Stimulated activated CD4-positive, alpha-beta T cell treated with anti-CD3 and anti-CD28 coated beads, TNF-alpha, amount 100 ng/mL, for 48 hours (primary cell): ENCODE results near the gene WDR27.
A peak's percentile ranks its signal among the peaks of the same experiment; 100 is the strongest.
"Not testable (repeated sequence)": the region's sequence is repeated elsewhere in the genome, so short reads cannot be mapped to it uniquely, and the experiment has no call there.

Experiments
- DNase-seq, 3 donors: peaks; one replicate each; pipeline ENCODE4 v3.0.0-alpha.2; 2020; ENCODE audit warnings: low read depth in 3 of 3

Gene WDR27

DNA sequence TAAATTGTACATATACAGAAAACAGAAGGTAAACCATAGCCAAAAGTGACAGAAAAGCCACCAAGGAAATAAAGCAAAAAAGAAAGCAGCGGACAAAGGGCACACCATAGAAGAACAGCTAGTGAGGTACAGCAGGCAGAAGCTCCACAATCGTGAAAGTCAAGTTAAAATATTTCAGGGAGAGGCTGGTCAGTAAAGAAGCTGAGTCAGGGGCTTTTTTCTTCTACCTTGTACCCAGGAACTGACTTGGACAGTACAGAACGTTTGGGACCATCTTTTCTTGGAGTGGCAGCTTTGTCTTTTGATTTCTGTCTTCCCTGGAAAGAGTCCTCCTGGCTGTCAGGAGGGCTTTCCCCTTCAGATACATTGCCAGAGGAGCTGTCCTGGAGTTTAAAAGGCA is 8.2 kb upstream of the WDR27 start:
- DNase-seq: no peak

DNA sequence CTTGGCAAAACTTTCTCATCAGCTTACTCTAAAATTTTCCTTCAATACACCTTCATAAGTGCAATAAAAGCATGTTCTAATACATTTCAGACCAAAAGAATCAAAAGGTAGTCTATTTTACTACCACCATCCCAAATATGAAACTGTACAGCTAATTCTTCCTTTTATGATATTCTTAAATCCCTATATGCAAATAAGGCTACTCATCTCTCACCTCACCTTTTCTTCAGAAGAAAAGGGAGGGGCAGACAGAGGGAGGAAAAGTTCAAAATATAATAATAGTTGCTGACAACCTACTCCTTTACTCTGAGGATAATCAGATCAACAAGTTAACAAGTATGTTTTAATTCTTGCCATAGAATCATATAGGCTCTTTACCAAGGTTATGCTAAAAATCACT is 7.5 kb upstream of the WDR27 start:
- no peak for DNase-seq

DNA sequence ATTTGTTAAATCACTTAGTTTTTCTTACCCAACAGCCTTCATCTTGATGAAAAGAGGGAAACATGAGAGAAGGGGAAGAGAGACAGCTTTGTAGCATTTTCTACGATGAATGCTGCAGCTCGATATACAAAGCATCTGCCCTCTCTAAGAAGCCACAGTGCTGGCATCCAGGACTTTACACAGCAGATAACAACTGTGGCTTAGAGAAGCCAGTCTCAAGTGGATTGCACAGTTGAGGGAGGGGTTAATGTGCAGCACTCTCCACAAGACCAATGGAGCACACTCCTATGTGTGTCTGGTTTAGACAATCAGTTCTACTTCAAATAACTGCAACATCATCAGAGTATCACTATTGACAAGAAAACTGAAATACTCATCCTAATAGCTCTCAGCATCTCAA is 5.9 kb upstream of the WDR27 start:
- DNase-seq: no peak

DNA sequence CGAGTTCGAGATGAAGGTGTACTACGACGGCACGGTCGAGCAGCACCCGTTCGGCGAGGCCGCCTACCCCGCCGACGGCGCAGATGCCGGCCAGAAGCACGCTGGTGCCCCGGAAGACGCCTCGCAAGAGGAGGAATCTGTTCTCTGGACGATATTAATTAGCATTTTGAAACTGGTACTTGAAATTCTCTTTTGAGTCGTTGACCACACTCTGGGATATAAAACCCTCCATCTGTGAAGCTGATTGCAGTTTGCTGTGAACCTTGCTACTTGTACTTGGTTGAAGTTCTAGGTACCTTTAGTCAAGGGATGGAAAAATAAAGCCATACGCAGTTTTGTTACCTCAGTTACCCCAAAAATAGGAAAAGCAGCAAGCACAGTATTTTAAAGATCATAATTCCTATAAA is 1.0 kb upstream of the WDR27 start:
- DNase-seq: no peak

DNA sequence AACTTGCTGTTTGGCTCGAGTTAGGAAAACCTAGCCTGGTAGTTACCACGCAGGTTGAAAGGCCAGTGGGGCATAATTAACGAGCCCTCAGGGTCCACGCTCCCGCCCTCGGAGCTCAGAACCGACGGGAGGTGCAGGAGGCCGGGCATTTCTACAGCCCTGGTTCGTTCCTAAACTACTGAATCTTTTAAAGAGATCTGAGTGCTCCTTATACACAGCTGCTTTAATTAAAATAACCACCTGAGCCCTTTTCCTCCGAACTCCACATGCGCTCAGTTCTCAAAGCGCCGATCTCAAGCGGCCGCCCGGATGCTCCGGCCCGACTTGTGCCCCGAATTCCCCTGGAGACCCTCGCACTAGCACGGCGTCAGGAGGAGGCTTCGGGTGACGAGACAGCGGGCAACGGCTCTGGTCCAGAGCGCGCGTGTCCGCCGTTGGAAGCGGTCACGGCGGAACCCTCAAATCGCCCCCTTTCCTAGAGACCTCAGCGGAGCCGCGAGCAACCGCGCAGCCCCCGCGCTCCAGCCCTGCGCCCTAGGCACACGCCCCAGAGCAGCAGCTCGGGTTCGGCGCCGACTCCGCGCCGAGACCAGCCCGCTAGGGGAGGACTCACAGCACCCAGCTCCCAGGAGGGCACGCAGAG is 397 bp downstream of the WDR27 start:
- peak in 1 of 3 donors; percentile 6 for DNase-seq

DNA sequence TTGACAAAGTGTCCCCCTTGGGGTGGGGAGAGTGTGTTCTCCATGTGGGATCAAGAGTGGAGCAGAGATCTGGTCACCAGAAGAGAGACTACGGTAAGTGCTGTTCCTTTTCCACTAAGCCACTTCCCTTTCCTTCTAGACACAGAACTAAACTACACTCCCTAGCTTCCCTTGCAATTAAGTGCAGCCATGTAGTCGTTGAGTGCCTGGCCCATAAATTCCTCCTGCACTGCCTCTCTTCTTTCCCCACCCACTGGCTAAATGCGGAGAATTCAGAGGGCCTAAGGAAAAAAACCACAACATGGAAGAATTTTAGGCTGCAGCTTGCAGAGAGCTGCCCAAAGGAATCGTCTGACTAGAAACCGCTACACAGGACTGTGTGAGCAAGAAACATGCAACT is 1.5 kb downstream of the WDR27 start:
- DNase-seq: no peak

DNA sequence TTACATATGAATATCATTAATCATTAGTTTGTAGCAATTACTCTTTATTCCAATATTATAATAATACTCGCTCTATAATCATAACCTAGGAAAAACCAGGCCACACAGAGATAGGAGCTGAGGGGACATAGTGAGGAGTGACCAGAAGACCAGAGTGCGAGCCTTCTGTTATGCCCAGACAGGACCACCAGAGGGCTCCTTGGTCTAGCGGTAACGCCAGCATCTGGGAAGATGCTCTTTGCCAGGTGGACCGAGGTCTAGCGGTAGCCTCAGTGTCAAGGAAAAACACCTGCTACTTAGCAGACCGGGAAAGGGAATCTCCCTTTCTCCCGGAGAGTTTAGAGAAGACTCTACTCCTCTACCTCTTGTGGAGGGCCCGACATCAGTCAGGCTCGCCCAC is 4.7 kb downstream of the WDR27 start:
- not testable (repeated sequence) for DNase-seq

DNA sequence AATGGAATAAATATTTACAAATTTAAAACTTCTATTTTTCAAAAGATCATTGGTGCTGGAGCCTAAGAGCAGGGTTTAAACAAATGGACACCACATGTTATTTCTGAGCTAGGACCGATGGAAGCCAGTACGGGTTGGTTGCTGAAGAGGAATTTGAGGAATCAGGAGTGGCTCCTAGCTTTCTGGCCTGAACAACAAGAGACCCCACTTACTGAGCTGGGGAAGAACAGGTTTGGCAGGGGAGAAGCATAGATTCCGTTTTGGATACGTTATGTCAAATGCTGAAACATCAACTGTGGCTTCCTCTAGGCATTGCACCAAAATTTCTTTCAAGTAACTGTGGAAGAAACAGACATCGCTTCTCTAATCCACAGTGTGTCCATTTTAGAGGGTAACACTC is 6.7 kb downstream of the WDR27 start:
- DNase-seq: no peak

DNA sequence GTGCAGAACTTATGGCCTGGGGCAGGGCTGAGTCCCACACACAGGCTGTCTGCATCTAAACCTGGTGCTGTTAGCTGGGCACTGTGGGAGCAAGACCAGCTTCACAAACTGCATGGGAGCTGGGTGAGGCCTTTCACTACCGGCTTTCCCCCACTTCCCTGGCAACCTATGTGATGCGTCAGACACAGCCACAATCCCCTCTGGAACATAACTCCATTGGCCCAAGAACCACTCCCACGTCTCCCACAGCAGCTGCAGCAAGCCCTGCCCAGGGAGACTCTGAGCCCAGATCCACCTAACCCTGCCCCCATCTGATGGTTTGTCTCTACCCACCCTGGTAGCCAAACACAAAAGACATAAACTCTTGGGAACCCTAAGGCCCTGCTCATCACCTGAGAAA is 9.3 kb downstream of the WDR27 start:
- DNase-seq: no peak

DNA sequence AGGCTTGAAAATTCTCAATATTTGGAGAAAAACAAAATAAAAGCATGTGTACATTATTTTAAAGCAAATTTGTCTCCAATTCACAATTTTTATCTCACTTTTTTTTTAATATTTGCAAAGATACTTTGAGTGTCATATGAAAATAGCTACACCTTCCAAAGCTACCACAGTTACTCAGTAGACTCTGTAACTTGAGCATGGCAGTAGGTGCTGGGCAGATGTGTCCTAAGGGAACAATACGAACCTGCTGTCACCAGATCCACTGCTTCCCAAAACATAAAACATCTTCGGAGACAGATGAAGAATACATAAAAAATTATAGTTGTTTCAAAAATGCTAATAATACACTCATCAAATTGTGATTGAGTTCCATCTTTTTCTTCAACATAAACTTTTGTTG is 10.6 kb downstream of the WDR27 start:
- DNase-seq: no peak

DNA sequence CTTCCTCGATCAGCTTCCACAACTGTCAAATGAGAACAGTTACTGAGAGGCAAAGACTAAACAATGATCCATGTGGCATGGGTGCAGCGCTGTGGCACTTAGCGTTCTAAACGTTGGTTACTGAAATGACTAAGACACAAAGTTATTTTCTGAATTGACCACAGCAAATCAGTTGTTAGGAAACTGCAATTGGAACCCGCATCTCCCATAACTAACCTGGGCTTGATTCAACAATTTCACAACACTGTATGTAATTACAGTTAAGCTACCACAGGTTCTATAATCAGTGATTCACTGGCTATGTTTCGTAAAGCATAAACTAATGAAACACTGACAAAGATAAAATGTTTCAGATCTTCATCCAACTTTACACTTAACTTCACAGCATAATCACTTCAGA is 12.5 kb downstream of the WDR27 start:
- no peak for DNase-seq

DNA sequence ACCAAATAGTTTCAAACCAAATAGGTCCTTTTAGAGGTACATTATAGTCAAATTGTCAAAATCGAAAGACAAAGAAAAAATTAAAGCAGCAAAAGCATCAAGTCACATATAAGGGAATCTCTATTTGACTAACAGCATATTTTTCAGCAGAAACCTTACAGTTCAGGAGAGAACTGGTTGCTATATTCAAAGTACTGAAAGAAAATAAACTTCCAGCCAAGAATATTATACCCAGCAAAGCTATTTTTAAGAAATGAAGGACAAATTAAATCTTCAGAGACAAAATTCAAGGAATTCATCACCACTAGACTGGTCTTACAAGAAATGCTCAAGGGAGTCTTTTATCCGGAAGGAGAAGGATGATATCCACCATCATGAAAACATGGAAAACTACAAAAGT is 16.0 kb downstream of the WDR27 start:
- DNase-seq: no peak

DNA sequence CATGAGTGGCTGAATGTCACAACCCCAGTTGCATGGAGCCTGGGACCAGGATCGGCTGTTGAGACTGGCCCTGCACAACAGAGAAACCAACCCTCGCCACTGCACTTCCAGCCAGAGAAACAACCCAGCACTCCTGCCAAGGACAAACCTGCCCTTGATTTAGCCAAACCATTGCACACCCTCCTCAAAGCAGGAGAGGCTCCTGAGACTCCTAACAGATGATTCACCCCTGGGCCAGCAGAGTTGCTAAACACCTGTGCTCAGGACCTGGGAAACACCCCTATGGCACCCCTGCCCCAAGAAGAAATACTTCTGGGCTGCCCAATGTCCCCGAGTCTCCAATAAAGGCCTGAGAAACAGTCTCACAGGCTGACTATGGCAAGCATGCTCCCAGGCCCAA is 17.8 kb downstream of the WDR27 start:
- DNase-seq: no peak

DNA sequence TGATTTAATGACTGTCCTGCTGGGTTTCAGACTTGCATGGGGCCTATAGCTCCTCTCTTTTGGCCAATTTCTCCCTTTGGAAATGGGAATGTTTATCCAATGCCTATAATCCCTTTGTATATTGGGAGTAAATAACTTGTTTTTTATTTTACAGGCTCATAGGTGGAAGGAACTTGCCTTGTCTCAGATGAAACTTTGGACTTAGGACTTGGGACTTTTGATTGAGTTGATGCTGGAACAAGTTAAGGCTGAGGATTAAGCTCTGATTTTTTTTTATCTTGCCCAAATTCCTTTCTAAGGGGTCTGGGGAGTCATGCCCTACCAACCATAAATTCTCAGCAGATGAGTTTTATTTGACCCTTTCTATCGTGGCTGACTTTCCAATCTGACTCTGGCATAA is 23.5 kb downstream of the WDR27 start:
- no peak for DNase-seq

DNA sequence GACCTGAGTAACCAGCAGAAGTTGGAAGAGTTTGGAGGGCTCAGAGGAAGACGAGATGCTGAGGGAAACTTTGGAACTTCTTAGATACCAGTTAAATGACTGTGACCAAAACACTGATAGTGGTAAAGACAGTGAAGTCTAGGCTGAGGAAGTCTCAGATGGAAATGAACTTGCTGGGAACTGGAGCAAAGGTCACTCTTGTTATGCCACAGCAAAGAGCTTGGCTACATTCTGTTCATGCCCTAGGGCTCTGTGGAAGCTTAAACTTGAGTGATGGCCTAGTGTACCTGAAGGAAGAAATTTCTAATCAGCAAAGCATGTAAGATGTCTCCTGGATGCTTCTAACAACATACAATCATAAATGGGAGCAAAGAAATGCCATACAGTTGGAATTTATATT is 24.7 kb downstream of the WDR27 start:
- no peak for DNase-seq

DNA sequence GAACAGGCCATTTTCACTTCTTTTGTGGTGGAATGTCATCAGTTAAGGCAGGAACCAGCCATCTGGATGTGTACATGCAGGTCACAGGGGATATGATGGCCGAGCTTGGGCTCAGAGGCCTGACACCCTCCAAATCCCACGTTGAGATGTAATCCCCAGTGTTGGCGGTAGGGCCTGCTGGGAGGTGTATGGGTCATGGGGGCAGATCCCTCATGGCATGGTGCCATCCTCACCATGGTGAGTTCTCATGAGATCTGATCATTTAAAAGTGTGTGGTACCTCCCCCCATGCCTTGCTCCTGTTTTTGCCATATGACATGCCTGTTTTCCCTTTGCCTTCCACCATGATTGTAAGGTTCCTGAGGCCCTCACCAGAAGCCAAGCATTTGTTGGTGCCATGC is 26.8 kb downstream of the WDR27 start:
- DNase-seq: no peak

DNA sequence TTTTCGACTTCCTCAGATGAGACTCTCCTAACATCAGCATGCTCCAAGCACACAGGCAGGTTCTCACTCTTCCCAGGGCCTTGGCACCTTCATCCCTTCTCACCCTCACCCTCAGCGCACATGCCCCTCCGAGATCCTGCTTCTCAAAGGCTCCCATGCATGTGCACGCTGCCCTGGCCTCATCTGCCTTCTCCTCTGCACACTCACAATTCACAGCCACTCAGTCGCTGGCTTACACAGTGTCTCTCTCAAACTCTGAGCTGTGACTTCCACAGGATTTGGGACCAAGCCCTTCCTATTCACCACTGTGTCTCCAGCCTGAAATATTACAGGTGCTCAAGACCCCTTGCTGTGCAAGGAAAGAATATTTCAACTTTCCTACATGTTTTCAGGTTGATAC is 30.3 kb downstream of the WDR27 start:
- DNase-seq: no peak

DNA sequence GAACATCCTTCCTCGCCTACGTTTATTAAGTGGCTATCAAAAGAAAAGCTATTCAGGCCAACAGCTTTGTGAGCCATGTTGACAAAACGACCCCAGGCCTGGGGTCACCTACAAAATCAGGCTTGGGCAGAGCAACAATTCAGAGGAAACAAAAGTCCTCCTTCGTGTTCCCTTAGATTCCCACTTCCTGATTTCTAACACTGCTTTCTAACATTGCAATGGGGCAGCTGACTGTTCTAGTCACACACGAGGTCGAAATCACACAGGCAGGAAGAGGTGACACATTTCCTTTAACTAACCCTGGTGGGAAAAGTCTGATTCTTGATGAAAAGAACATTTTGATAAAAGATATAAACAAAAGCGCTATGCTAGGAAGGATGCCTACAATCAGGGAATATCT is 31.9 kb downstream of the WDR27 start:
- no peak for DNase-seq

DNA sequence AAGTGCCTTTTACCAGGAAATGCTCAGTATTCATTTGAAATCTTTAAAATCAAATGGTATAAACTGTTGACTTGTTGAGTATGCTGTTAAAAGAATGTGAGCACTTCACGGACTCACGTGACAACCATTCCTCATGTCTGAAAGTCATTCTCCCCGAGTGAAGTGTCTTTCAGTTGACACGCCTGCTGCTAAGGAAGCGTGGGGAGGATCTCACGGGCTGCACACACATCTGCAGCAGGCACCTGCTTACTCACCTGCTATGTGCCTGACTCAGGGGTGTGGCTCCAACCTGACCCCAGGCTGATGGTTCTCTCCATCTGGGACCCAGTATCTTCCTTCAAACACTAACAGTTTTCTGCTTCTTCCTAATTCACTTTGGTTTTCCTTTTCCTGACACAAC is 32.7 kb downstream of the WDR27 start:
- no peak for DNase-seq

DNA sequence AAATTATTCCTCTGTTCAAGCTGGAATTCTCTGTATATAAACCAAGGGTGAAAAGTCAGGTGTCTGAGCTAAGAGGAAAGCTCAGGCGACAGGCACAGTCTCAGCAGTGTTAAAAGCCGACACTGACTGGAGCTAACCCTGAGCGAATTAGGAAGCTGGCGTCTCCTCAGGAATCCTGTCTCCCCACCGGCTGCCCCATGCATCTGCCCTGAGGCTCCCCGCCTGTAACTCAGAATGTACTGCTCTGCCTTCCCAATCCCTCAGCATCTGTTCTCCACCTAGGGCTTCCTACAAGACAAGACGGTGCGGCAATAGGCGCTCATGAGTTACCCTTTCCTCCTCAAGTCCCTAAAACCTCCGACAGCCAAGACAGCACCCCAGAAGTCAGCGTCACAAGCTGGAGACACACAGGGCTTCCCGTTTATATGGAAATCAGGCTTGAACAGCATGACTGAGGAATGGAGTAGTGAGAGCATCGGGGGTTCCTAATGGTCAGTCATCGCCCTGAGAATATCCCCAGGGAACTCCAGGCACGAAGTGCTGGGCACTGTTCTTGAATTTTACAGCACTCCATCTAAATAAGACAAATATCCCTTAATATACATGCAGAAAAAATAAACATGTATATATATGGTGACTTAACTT is 33.5 kb downstream of the WDR27 start:
- DNase-seq: no peak

DNA sequence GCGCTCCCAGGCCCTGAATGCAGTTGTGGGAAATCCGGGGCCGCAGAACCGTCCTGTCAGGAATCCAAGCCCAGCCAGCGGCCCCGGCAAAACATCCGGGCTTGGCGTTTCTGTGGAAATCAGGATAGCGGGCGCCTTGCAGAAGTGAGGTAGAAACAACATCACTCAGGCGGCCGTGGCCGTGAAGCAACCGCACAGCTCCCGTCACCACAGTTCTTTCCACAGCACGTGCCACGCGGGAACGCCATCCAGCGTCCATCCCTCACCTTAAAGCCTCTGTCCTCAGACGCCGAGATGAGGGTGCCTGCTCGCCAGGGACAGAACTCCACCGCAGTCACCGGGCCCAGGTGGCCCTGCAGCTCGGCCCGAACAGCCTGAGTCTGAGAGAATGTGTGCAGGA is 34.1 kb downstream of the WDR27 start:
- DNase-seq: no peak

DNA sequence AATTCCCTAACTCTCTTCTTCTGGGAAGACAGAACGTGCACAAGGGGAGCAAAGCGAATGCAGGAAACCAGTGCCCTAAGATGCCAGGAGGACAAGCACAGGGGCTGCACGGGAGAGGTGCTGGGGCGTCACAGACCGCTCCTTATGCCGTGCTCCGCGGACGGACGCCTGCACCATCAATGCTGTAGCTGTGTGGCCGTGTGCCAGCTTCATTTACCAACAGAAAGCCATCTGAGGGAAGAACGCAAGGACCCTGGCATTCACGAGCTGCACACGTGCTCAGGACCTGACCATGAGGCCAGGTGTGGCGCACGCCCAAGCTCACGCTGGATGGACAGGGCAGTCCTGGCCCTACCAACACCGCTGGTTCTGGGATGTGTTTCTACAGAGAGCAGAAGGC is 35.4 kb downstream of the WDR27 start:
- no peak for DNase-seq

DNA sequence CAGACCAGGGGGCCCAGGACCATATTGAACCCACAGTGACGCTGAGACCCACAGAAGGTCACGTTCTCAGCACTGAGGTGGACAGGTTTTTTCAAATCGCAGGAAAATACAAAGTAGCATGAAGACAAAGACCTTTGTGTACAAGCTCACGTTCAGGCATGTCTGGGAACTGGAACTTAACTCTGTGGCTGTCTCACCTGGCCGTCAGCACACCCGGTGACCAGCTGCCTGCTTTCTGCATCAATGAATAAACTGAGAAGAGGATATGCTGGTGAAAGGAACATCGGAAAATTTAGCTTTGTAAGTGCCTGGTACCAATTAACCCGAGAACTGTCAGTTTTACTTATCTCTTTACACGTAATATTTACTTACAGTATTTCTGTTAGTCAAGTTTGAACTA is 36.5 kb downstream of the WDR27 start:
- DNase-seq: no peak

DNA sequence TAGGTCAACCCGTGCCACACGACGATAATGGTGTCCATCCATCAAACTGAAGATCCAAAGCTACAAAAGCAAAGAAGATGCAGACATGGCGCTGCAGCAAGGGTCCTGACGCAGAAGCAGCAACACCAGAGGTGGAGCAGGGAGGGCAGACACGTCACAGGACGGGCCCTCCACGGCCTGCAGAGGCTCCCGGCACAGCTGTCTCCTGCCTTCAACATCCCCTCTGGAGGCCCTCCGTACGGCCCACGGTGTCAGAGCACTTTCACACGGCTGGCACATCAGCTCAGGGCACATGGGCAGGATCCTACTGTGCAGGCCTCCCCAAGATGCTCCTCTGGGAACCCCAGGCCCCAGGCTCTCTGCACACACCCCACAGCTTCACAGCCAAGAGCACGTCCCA is 37.6 kb downstream of the WDR27 start:
- DNase-seq: no peak
